H9 (cell line): ENCODE data around the gene ZNF217. TPM values are rescaled to one million over a fixed set of nuclear protein-coding genes. Genes with fewer than 3 reads are reported as not detected.

ENCODE experiments used
- DNase-seq: peaks from one replicate; pipeline ENCODE4 v3.0.0-alpha.2; 2017
- H2AFZ ChIP-seq: one replicate; pipeline ENCODE4 v1.6.1; 2013; ENCODE audit warnings: mild to moderate bottlenecking, low read length, control low read depth, moderate library complexity
- H2AK5ac ChIP-seq: 2 replicates; pipeline ENCODE4 v1.6.1; 2013; ENCODE audit warnings: low read length, control low read depth, mixed read lengths; ENCODE audit not compliant: insufficient read length
- H2BK120ac ChIP-seq: one replicate; pipeline ENCODE4 v1.6.1; 2013; ENCODE audit warnings: low read depth, mild to moderate bottlenecking, low read length, control low read depth, inconsistent platforms; ENCODE audit not compliant: poor library complexity, severe bottlenecking
- H2BK12ac ChIP-seq: 2 replicates; pipeline ENCODE4 v1.6.1; 2013; ENCODE audit warnings: low read length, control low read depth, mixed read lengths, low read depth; ENCODE audit not compliant: insufficient read length
- H2BK15ac ChIP-seq: 2 replicates; pipeline ENCODE4 v1.6.1; 2013; ENCODE audit warnings: low read depth, low read length, control low read depth
- H2BK20ac ChIP-seq: one replicate; pipeline ENCODE4 v1.6.1; 2013; ENCODE audit warnings: low read depth, mild to moderate bottlenecking, low read length, control low read depth, inconsistent platforms; ENCODE audit not compliant: poor library complexity, severe bottlenecking
- H2BK5ac ChIP-seq: 2 replicates; pipeline ENCODE4 v1.6.1; 2013; ENCODE audit warnings: low read length, control low read depth, mixed read lengths; ENCODE audit not compliant: insufficient read length
- H3K14ac ChIP-seq: 2 replicates; pipeline ENCODE4 v1.6.1; 2013; ENCODE audit warnings: low read length, control low read depth; ENCODE audit not compliant: insufficient read depth
- H3K18ac ChIP-seq: 2 replicates; pipeline ENCODE4 v1.6.1; 2013; ENCODE audit warnings: low read depth, mild to moderate bottlenecking, mixed read lengths, low read length, control low read depth; ENCODE audit not compliant: insufficient read length
- H3K23ac ChIP-seq: 2 replicates; pipeline ENCODE4 v1.6.1; 2013; ENCODE audit warnings: low read length, control low read depth, mixed read lengths, low read depth; ENCODE audit not compliant: insufficient read length
- H3K23me2 ChIP-seq: 2 replicates; pipeline ENCODE4 v1.6.1; 2013; ENCODE audit warnings: low read depth, mild to moderate bottlenecking, mixed read lengths, low read length, control low read depth; ENCODE audit not compliant: insufficient read length, poor library complexity, severe bottlenecking
- H3K27ac ChIP-seq: 2 replicates; pipeline ENCODE4 v1.5.1; 2013; ENCODE audit warnings: low read length, control low read depth, mixed read lengths, low read depth; ENCODE audit not compliant: insufficient read length
- H3K27me3 ChIP-seq: 2 replicates; pipeline ENCODE4 v1.6.1; 2013; ENCODE audit warnings: low read length, control low read depth, inconsistent platforms; ENCODE audit not compliant: insufficient read depth
- H3K4ac ChIP-seq: 2 replicates; pipeline ENCODE4 v1.6.1; 2013; ENCODE audit warnings: low read depth, mild to moderate bottlenecking, control low read depth, inconsistent platforms, low read length, moderate library complexity
- H3K4me1 ChIP-seq: 2 replicates; pipeline ENCODE4 v1.6.1; 2013; ENCODE audit warnings: low read length, control low read depth, inconsistent platforms; ENCODE audit not compliant: insufficient read depth
- H3K4me2 ChIP-seq: 2 replicates; pipeline ENCODE4 v1.6.1; 2013; ENCODE audit warnings: low read length, control low read depth, mixed read lengths; ENCODE audit not compliant: insufficient read length, insufficient read depth
- H3K56ac ChIP-seq: 2 replicates; pipeline ENCODE4 v1.6.1; 2013; ENCODE audit warnings: low read depth, mild to moderate bottlenecking, mixed read lengths, low read length, control low read depth; ENCODE audit not compliant: insufficient read length
- H3K79me1 ChIP-seq: 2 replicates; pipeline ENCODE4 v1.6.1; 2013; ENCODE audit warnings: low read depth, mild to moderate bottlenecking, moderate library complexity, low read length, control low read depth, inconsistent platforms; ENCODE audit not compliant: insufficient read depth, poor library complexity, severe bottlenecking
- H3K79me2 ChIP-seq: 2 replicates; pipeline ENCODE4 v1.6.1; 2013; ENCODE audit warnings: low read length, control low read depth, inconsistent platforms; ENCODE audit not compliant: insufficient read depth
- H3K9ac ChIP-seq: 2 replicates; pipeline ENCODE4 v1.6.1; 2013; ENCODE audit warnings: low read length, control low read depth, mixed read lengths; ENCODE audit not compliant: insufficient read length; ENCODE audit errors: extremely low read depth
- H3K9me3 ChIP-seq: one replicate; pipeline ENCODE4 v1.6.1; 2013; ENCODE audit warnings: low read depth, low read length, inconsistent platforms; ENCODE audit not compliant: control insufficient read depth
- H3T11ph ChIP-seq: one replicate; pipeline ENCODE4 v1.6.1; 2013; ENCODE audit warnings: mild to moderate bottlenecking, low read length, control low read depth, inconsistent platforms
- H4K20me1 ChIP-seq: one replicate; pipeline ENCODE4 v1.6.1; 2013; ENCODE audit not compliant: control insufficient read depth, insufficient read length, insufficient read depth
- H4K5ac ChIP-seq: 2 replicates; pipeline ENCODE4 v1.6.1; 2013; ENCODE audit warnings: low read depth, mild to moderate bottlenecking, mixed read lengths, low read length, control low read depth; ENCODE audit not compliant: insufficient read length
- H4K8ac ChIP-seq: replicated peaks from 2 replicates; pipeline ENCODE4 v1.6.1; 2013; ENCODE audit warnings: low read length, control low read depth, mixed read lengths, low read depth; ENCODE audit not compliant: insufficient read length
- H4K91ac ChIP-seq: 2 replicates; pipeline ENCODE4 v1.6.1; 2013; ENCODE audit warnings: low read depth, mild to moderate bottlenecking, moderate library complexity, mixed read lengths, low read length, control low read depth; ENCODE audit not compliant: insufficient read length
- H3K27ac Mint-ChIP-seq, 3 experiments: 2 replicates in 2 of 3; 3 replicates in 1 of 3; pipeline ENCODE4 v1.8.0; 2020 to 2021; ENCODE audit warnings: mixed read lengths in 3 of 3, mild to moderate bottlenecking in 1 of 3, moderate library complexity in 1 of 3
- H3K27me3 Mint-ChIP-seq: 2 replicates; pipeline ENCODE4 v1.8.0; 2021; ENCODE audit warnings: low read depth, mild to moderate bottlenecking, moderate library complexity, mixed read lengths
- H3K36me3 Mint-ChIP-seq, 3 experiments: 2 replicates in 2 of 3; 3 replicates in 1 of 3; pipeline ENCODE4 v1.8.0; 2020 to 2021; ENCODE audit warnings: low read depth in 3 of 3, mixed read lengths in 3 of 3; ENCODE audit not compliant: insufficient read depth in 1 of 3
- H3K4me1 Mint-ChIP-seq, 2 experiments: 2 replicates each; pipeline ENCODE4 v1.8.0; 2020; ENCODE audit warnings: mixed read lengths in 2 of 2
- H3K4me3 Mint-ChIP-seq, 2 experiments: 2 replicates in 1 of 2; 3 replicates in 1 of 2; pipeline ENCODE4 v1.8.0; 2020 to 2021; ENCODE audit warnings: mild to moderate bottlenecking in 2 of 2, mixed read lengths in 2 of 2, moderate library complexity in 1 of 2
- H3K9me3 Mint-ChIP-seq, 2 experiments: 2 replicates in 1 of 2; 3 replicates in 1 of 2; pipeline ENCODE4 v1.8.0; 2020; ENCODE audit warnings: mild to moderate bottlenecking in 2 of 2, mixed read lengths in 2 of 2, moderate library complexity in 1 of 2
- CTCF ChIP-seq: fragments of 200-600 bp; sonication (generic); conservative IDR thresholded peaks from 3 replicates; pipeline ENCODE4 v1.8.0; 2021; ENCODE audit warnings: antibody characterized with exemption, mild to moderate bottlenecking
- WGBS: extraction: QIAGEN DNeasy Blood & Tissue Kit; methylation state at CpG from one replicate; pipeline ENCODE4 v1.1.7; 2013; ENCODE audit warnings: missing lambda C conversion rate, low lambda C conversion rate, mixed read lengths; ENCODE audit not compliant: insufficient read length; ENCODE audit errors: extremely low coverage; 5-methylcytosine and 5-hydroxymethylcytosine counted together
- total RNA-seq: library from RNA; stranded (reverse); gene quantifications from 2 replicates; pipeline ENCODE4 v1.2.1, GENCODE V29; 2021

Gene ZNF217
- total RNA-seq, 1 experiment from 2014 or later = 82.8 TPM

GRCh38 chr20:53569005-53569404 lies 24.6 kb downstream of the ZNF217 start:
- H3K4me1 Mint-ChIP-seq = peaks cover under 1 to 2% of the 10 kb centered on the region in 2 experiments
- H3K36me3 Mint-ChIP-seq = peaks cover 62 to 90% (median 89%) of the 10 kb centered on the region in 3 experiments
- no peaks in the 10 kb centered on the region for H3K23me2 ChIP-seq

More at GRCh38 chr20:53569005-53569404, 24.6 kb downstream of the ZNF217 start:
- Mint-ChIP-seq H3K27ac (no peak overlapping the region), H3K4me3 (no peak overlapping the region), H3K27me3 (no peaks in the 10 kb centered on the region), H3K9me3 (no peaks in the 10 kb centered on the region)
- no peaks in the 10 kb centered on the region for H3K27me3 ChIP-seq
- DNase-seq = no peak
- no peak overlapping the region for H2AFZ ChIP-seq
- peaks cover 14% of the 10 kb centered on the region; the same call in 1 of the 2 replicates for H3K79me2 ChIP-seq
- H3K9me3 ChIP-seq = no peaks in the 10 kb centered on the region
- H2BK20ac ChIP-seq = no peak overlapping the region
- no peak overlapping the region for H2BK120ac ChIP-seq
- H2AK5ac ChIP-seq = no peak overlapping the region
- H3K9ac ChIP-seq = no peak overlapping the region
- H3K14ac ChIP-seq = no peak overlapping the region
- no CpG with 5 or more reads among the region's 2 CpGs for WGBS
- H2BK12ac ChIP-seq = no peak overlapping the region
- H4K20me1 ChIP-seq = peaks cover 2% of the 10 kb centered on the region
- no peak for TF ChIP-seq CTCF
- H3K4me1 ChIP-seq = no peaks in the 10 kb centered on the region; the same call in 1 of the 2 replicates
- no peak overlapping the region for H3K56ac ChIP-seq
- no peak overlapping the region for H3K4me2 ChIP-seq
- no peak overlapping the region for H3K23ac ChIP-seq
- H3K27ac ChIP-seq = no peak overlapping the region
- no peak overlapping the region for H4K8ac ChIP-seq
- H3K79me1 ChIP-seq = no peaks in the 10 kb centered on the region
- no peak overlapping the region for H2BK5ac ChIP-seq
- H3K18ac ChIP-seq = no peak overlapping the region
- H4K5ac ChIP-seq = no peak overlapping the region
- H2BK15ac ChIP-seq = no peak overlapping the region
- no peak overlapping the region for H3K4ac ChIP-seq
- H3T11ph ChIP-seq = no peak overlapping the region
- H4K91ac ChIP-seq = no peak overlapping the region
